Measurements from ENCODE around the gene MPRIP.

DNA sequence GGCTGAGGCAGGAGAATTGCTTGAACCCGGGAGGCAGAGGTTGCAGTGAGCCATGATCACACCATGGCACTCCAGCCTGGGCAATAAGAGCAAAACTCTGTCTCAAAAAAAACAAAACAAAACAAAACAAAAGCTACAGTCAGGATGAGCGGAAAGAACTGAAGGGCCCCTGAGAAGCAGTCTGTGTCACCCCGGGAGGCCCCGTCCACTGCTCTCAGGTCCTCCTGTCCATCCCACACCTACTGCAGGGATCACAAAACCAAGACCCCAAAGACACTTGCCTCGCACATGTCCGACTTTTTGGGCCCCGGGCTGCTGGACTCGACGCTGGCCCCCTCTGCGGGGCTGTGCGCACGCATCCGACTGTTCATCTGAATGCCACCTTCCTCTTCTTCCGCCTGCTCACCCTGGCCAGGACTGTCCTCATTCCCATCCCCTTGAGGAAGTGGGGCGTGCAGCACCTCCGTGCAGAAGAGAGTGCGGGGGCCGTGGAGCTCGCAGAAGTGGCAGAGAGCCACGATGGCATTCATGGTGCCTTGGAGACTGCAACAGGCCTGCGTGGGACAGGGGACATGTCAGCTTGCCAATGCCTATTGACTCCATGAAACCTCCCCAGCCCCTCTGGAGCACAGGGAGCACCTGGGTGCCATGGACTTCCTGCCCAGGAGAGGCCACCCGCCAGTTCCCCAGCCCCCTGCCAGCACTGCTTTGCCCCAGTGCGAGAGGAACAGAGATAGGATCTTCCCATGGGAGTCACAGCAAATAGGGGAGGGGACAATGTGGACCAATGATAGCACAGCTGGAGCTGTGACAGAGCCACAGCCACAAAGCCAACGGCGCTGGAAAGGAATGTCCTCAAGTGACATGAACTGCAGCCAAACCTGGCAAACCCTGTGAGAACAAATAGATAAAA lies 185.6 kb downstream of the MPRIP start:
- TF ChIP-seq POLR2A (IDR thresholded peaks at IDR 0.05), result no peak
- TF ChIP-seq, protein P1, sequence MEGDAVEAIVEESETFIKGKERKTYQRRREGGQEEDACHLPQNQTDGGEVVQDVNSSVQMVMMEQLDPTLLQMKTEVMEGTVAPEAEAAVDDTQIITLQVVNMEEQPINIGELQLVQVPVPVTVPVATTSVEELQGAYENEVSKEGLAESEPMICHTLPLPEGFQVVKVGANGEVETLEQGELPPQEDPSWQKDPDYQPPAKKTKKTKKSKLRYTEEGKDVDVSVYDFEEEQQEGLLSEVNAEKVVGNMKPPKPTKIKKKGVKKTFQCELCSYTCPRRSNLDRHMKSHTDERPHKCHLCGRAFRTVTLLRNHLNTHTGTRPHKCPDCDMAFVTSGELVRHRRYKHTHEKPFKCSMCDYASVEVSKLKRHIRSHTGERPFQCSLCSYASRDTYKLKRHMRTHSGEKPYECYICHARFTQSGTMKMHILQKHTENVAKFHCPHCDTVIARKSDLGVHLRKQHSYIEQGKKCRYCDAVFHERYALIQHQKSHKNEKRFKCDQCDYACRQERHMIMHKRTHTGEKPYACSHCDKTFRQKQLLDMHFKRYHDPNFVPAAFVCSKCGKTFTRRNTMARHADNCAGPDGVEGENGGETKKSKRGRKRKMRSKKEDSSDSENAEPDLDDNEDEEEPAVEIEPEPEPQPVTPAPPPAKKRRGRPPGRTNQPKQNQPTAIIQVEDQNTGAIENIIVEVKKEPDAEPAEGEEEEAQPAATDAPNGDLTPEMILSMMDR (IDR thresholded peaks at IDR 0.05 in 8 of 11, conservative IDR thresholded peaks at IDR 0.05 in 3 of 11), result no peak
